ENCODE data around the gene SYT1. TPM values are rescaled to one million over a fixed set of nuclear protein-coding genes. Genes with fewer than 3 reads are reported as not detected.

SYT1 gene
- total RNA-seq, 2 donors from 2014 or later, result not detected

- peak in 1 of 2 donors; percentile 85 for ATAC-seq
- Mint-ChIP-seq H3K36me3 (no peaks in the 10 kb centered on the region), H3K27ac (no peak overlapping the region), H3K9me3 (peaks cover 6 to 18% of the 10 kb centered on the region in 2 donors)
- DNase-seq (ENCODE audit: low spot score in 2 of 2), result no peak
These were observed 262.7 kb downstream of the SYT1 start for GRCh38 chr12:79127271-79127751.

- Mint-ChIP-seq H3K27ac (no peak overlapping the region), H3K9me3 (peaks cover 6 to 22% of the 10 kb centered on the region in 2 donors), H3K36me3 (no peaks in the 10 kb centered on the region)
- DNase-seq (ENCODE audit: low spot score in 2 of 2) (no peak), ATAC-seq (no peak)
These were observed 264.4 kb downstream of the SYT1 start for GRCh38 chr12:79128956-79129355.

GRCh38 chr12:79138872-79139271, 274.3 kb downstream of the SYT1 start:
- DNase-seq (ENCODE audit: low spot score in 2 of 2), result no peak
- peaks cover 3 to 4% of the 10 kb centered on the region in 2 donors for H3K9me3 Mint-ChIP-seq
- no peak overlapping the region for H3K27ac Mint-ChIP-seq

GRCh38 chr12:79140711-79141110, 276.1 kb downstream of the SYT1 start:
- ATAC-seq (no peak), DNase-seq (ENCODE audit: low spot score in 2 of 2) (no peak)
- Mint-ChIP-seq H3K9me3 (peaks cover 4 to 6% of the 10 kb centered on the region in 2 donors), H3K36me3 (no peaks in the 10 kb centered on the region), H3K27ac (no peak overlapping the region)

More at GRCh38 chr12:79138872-79139271, 274.3 kb downstream of the SYT1 start:
- ATAC-seq, result no peak
- H3K36me3 Mint-ChIP-seq, result no peaks in the 10 kb centered on the region

GRCh38 chr12:79141776-79142175, 277.2 kb downstream of the SYT1 start:
- no peaks in the 10 kb centered on the region for H3K36me3 Mint-ChIP-seq
- DNase-seq (ENCODE audit: low spot score in 2 of 2) (no peak), ATAC-seq (no peak)
- peaks cover 6 to 9% of the 10 kb centered on the region in 2 donors for H3K9me3 Mint-ChIP-seq
- H3K27ac Mint-ChIP-seq, result no peak overlapping the region

- DNase-seq (ENCODE audit: low spot score in 2 of 2) (no peak), ATAC-seq (no peak)
- Mint-ChIP-seq H3K27ac (no peak overlapping the region), H3K9me3 (peaks cover 6 to 9% of the 10 kb centered on the region in 2 donors), H3K36me3 (no peaks in the 10 kb centered on the region)
These were observed 279.2 kb downstream of the SYT1 start for GRCh38 chr12:79143803-79144202.

GRCh38 chr12:79151956-79152355, 287.4 kb downstream of the SYT1 start:
- Mint-ChIP-seq H3K36me3 (no peaks in the 10 kb centered on the region), H3K27ac (no peak overlapping the region), H3K9me3 (peaks cover 16 to 21% of the 10 kb centered on the region in 2 donors)
- DNase-seq (ENCODE audit: low spot score in 2 of 2), result no peak
- ATAC-seq, result no peak

- DNase-seq (ENCODE audit: low spot score in 2 of 2) (no peak), ATAC-seq (no peak)
- H3K9me3 Mint-ChIP-seq, result peaks cover 17 to 21% of the 10 kb centered on the region in 2 donors
- H3K27ac Mint-ChIP-seq, result no peak overlapping the region
- H3K36me3 Mint-ChIP-seq, result no peaks in the 10 kb centered on the region
These were observed 291.1 kb downstream of the SYT1 start for GRCh38 chr12:79155683-79156082.

- Mint-ChIP-seq H3K9me3 (peaks cover 8 to 9% of the 10 kb centered on the region in 2 donors), H3K27ac (no peak overlapping the region), H3K36me3 (no peaks in the 10 kb centered on the region)
- ATAC-seq (no peak), DNase-seq (ENCODE audit: low spot score in 2 of 2) (no peak)
These were observed 292.4 kb downstream of the SYT1 start for GRCh38 chr12:79156846-79157463.

- no peak for DNase-seq (ENCODE audit: low spot score in 2 of 2)
- Mint-ChIP-seq H3K27ac (no peak overlapping the region), H3K9me3 (peaks cover 5 to 11% of the 10 kb centered on the region in 2 donors), H3K36me3 (no peaks in the 10 kb centered on the region)
- ATAC-seq, result no peak
These were observed 296.8 kb downstream of the SYT1 start for GRCh38 chr12:79161249-79161934.

- Mint-ChIP-seq H3K27ac (no peak overlapping the region), H3K9me3 (peaks cover 5 to 11% of the 10 kb centered on the region in 2 donors), H3K36me3 (no peaks in the 10 kb centered on the region)
- DNase-seq (ENCODE audit: low spot score in 2 of 2) (no peak), ATAC-seq (no peak)
These were observed 297.7 kb downstream of the SYT1 start for GRCh38 chr12:79162147-79162772.

- H3K9me3 Mint-ChIP-seq, result peaks cover 5 to 11% of the 10 kb centered on the region in 2 donors
- DNase-seq (ENCODE audit: low spot score in 2 of 2), result no peak
- no peaks in the 10 kb centered on the region for H3K36me3 Mint-ChIP-seq
- no peak for ATAC-seq
- no peak overlapping the region for H3K27ac Mint-ChIP-seq
These were observed 298.4 kb downstream of the SYT1 start for GRCh38 chr12:79162948-79163347.

- Mint-ChIP-seq H3K36me3 (no peaks in the 10 kb centered on the region), H3K27ac (no peak overlapping the region), H3K9me3 (peaks cover 2 to 9% of the 10 kb centered on the region in 2 donors)
- ATAC-seq (no peak), DNase-seq (ENCODE audit: low spot score in 2 of 2) (no peak)
These were observed 300.3 kb downstream of the SYT1 start for GRCh38 chr12:79164890-79165289.

GRCh38 chr12:79168687-79169086, 304.1 kb downstream of the SYT1 start:
- Mint-ChIP-seq H3K27ac (no peak overlapping the region), H3K36me3 (no peaks in the 10 kb centered on the region), H3K9me3 (peaks cover 9 to 12% of the 10 kb centered on the region in 2 donors)
- DNase-seq (ENCODE audit: low spot score in 2 of 2) (no peak), ATAC-seq (no peak)

- Mint-ChIP-seq H3K36me3 (no peaks in the 10 kb centered on the region), H3K27ac (no peak overlapping the region), H3K9me3 (peaks cover 6 to 15% of the 10 kb centered on the region in 2 donors)
- DNase-seq (ENCODE audit: low spot score in 2 of 2) (no peak), ATAC-seq (no peak)
These were observed 310.1 kb downstream of the SYT1 start for GRCh38 chr12:79174626-79175025.

- ATAC-seq, result no peak
- no peak overlapping the region for H3K27ac Mint-ChIP-seq
- H3K9me3 Mint-ChIP-seq, result peaks cover 6 to 11% of the 10 kb centered on the region in 2 donors
- H3K36me3 Mint-ChIP-seq, result no peaks in the 10 kb centered on the region
- no peak for DNase-seq (ENCODE audit: low spot score in 2 of 2)
These were observed 318.4 kb downstream of the SYT1 start for GRCh38 chr12:79183003-79183402.

GRCh38 chr12:79183926-79184325, 319.4 kb downstream of the SYT1 start:
- no peak for ATAC-seq
- H3K36me3 Mint-ChIP-seq, result no peaks in the 10 kb centered on the region
- no peak overlapping the region for H3K27ac Mint-ChIP-seq
- no peak for DNase-seq (ENCODE audit: low spot score in 2 of 2)
- peaks cover 6 to 11% of the 10 kb centered on the region in 2 donors for H3K9me3 Mint-ChIP-seq
